GM10847 (cell line): Measurements from ENCODE around the gene NR3C2.

Source experiments
- POLR2A ChIP-seq: IDR thresholded peaks from 2 replicates; pipeline ENCODE4 v1.6.1; 2011; ENCODE audit not compliant: insufficient read length; ENCODE audit errors: extremely low read depth

The NR3C2 gene

GRCh38 chr4:148310756-148311155, 131.5 kb downstream of the NR3C2 start:
- TF ChIP-seq POLR2A = no peak

GRCh38 chr4:148305751-148306150, 136.5 kb downstream of the NR3C2 start:
- TF ChIP-seq POLR2A = no peak

GRCh38 chr4:148302416-148302815, 139.8 kb downstream of the NR3C2 start:
- TF ChIP-seq POLR2A = no peak

- no peak for TF ChIP-seq POLR2A
Measured at GRCh38 chr4:148300877-148301276, 141.3 kb downstream of the NR3C2 start.

GRCh38 chr4:148299337-148299736, 142.9 kb downstream of the NR3C2 start:
- TF ChIP-seq POLR2A = no peak

- TF ChIP-seq POLR2A = no peak
Measured at GRCh38 chr4:148296498-148296897, 145.7 kb downstream of the NR3C2 start.

- no peak for TF ChIP-seq POLR2A
Measured at GRCh38 chr4:148295642-148296041, 146.6 kb downstream of the NR3C2 start.

- no peak for TF ChIP-seq POLR2A
Measured at GRCh38 chr4:148293571-148293970, 148.6 kb downstream of the NR3C2 start.

GRCh38 chr4:148292686-148293085, 149.5 kb downstream of the NR3C2 start:
- TF ChIP-seq POLR2A = no peak

GRCh38 chr4:148289740-148290139, 152.5 kb downstream of the NR3C2 start:
- no peak for TF ChIP-seq POLR2A

- no peak for TF ChIP-seq POLR2A
Measured at GRCh38 chr4:148288448-148288847, 153.8 kb downstream of the NR3C2 start.

- TF ChIP-seq POLR2A = no peak
Measured at GRCh38 chr4:148287111-148287510, 155.1 kb downstream of the NR3C2 start.

- no peak for TF ChIP-seq POLR2A
Measured at GRCh38 chr4:148286012-148286411, 156.2 kb downstream of the NR3C2 start.

GRCh38 chr4:148283665-148284064, 158.5 kb downstream of the NR3C2 start:
- TF ChIP-seq POLR2A = no peak

GRCh38 chr4:148278310-148278709, 163.9 kb downstream of the NR3C2 start:
- no peak for TF ChIP-seq POLR2A

GRCh38 chr4:148275266-148275665, 166.9 kb downstream of the NR3C2 start:
- TF ChIP-seq POLR2A = no peak

GRCh38 chr4:148273501-148273986, 168.7 kb downstream of the NR3C2 start:
- no peak for TF ChIP-seq POLR2A

GRCh38 chr4:148271166-148271565, 171.0 kb downstream of the NR3C2 start:
- no peak for TF ChIP-seq POLR2A

GRCh38 chr4:148270630-148271029, 171.6 kb downstream of the NR3C2 start:
- TF ChIP-seq POLR2A = no peak

GRCh38 chr4:148268835-148269234, 173.4 kb downstream of the NR3C2 start:
- TF ChIP-seq POLR2A = no peak
